Esophagus squamous epithelium (tissue), 5 donors: ENCODE results near the gene XRCC4. TPM values are rescaled to one million over a fixed set of nuclear protein-coding genes. Genes with fewer than 3 reads are reported as not detected.

Source experiments
- DNase-seq: peaks from one replicate; lab custom pipeline; 2025; lab: John Stamatoyannopoulos, UW
- H3K27ac ChIP-seq, 4 donors: fragments of 200-600 bp; sonication (generic); one replicate each; pipeline ENCODE4 v1.5.1; 2016 to 2019; ENCODE audit warnings: mild to moderate bottlenecking in 1 of 4
- H3K27me3 ChIP-seq, 4 donors: fragments of 200-600 bp; sonication (generic); 1 replicate in 3 of 4; 2 replicates in 1 of 4; pipeline versions ENCODE4 v1.5.1 to v1.6.0; 2017 to 2021; ENCODE audit warnings: antibody characterized with exemption in 1 of 4
- H3K36me3 ChIP-seq, 3 donors: fragments of 200-600 bp; sonication (generic); one replicate each; pipeline ENCODE4 v1.5.1; 2016 to 2019
- H3K4me1 ChIP-seq, 3 donors: fragments of 200-600 bp; sonication (generic); one replicate each; pipeline ENCODE4 v1.5.1; 2017 to 2019
- H3K4me3 ChIP-seq, 4 donors: fragments of 200-600 bp; sonication (generic); 1 replicate in 3 of 4; 2 replicates in 1 of 4; pipeline ENCODE4 v1.5.1; 2016 to 2019; ENCODE audit warnings: mild to moderate bottlenecking in 2 of 4, moderate library complexity in 1 of 4
- H3K9me3 ChIP-seq, 3 donors: fragments of 200-600 bp; sonication (generic); one replicate each; pipeline ENCODE4 v1.5.1; 2016 to 2019
- CTCF ChIP-seq, 6 experiments: fragments of 450-650 bp in 4 of 6; fragments of 200-600 bp in 2 of 6; sonication (generic) in 2 of 6; IDR thresholded peaks; one replicate each; pipeline ENCODE4 v1.5.1; 2016 to 2019; ENCODE audit warnings: antibody characterized with exemption in 6 of 6, mild to moderate bottlenecking in 4 of 6, moderate library complexity in 4 of 6
- POLR2A ChIP-seq, 4 donors: fragments of 450-650 bp; IDR thresholded peaks; one replicate each; pipeline ENCODE4 v1.6.1; 2017; ENCODE audit warnings: antibody characterized with exemption in 4 of 4, mild to moderate bottlenecking in 4 of 4, moderate library complexity in 3 of 4
- WGBS, 2 donors: methylation state at CpG; one replicate each; pipeline ENCODE4 v1.1.5; 2018; 5-methylcytosine and 5-hydroxymethylcytosine counted together
- intact Hi-C: fragments of 100-400 bp; cut with DNase I; formaldehyde crosslinking; loops from one replicate; pipeline ENCODE4 v1.15.0; 2022
- total RNA-seq, 4 donors: library from RNA; depleted of rRNA; stranded (reverse); fragments of >200 nt; gene quantifications; one replicate each; pipeline ENCODE4 v1.1.0, GENCODE V29; 2016
- donor health status: DM: yes; HTN: yes; CAD: no.

The XRCC4 gene
- total RNA-seq, 4 donors from 2014 or later = 2.9 to 10.3 (median 7.4) TPM

GRCh38 chr5:83371726-83372125 lies 294.4 kb downstream of the XRCC4 start:
- TF ChIP-seq CTCF (IDR thresholded peaks at IDR 0.05) (no peak), POLR2A (IDR thresholded peaks at IDR 0.05) (no peak)
- Histone ChIP-seq H3K4me3 (no peak overlapping the region), H3K4me1 (no peaks in the 10 kb centered on the region), H3K27me3 (no peaks in the 10 kb centered on the region), H3K36me3 (no peaks in the 10 kb centered on the region), H3K27ac (no peak overlapping the region), H3K9me3 (no peaks in the 10 kb centered on the region)
- intact Hi-C loops = no loop called here
- no peak for DNase-seq
- WGBS, 2 donors = 57 to 78% methylated on average over 1 of the region's 1 CpG

GRCh38 chr5:83374547-83374946 lies 297.2 kb downstream of the XRCC4 start:
- DNase-seq = no peak
- H3K4me1 ChIP-seq = no peaks in the 10 kb centered on the region
- TF ChIP-seq CTCF (IDR thresholded peaks at IDR 0.05) (no peak), POLR2A (IDR thresholded peaks at IDR 0.05) (no peak)
- H3K27me3 ChIP-seq = no peaks in the 10 kb centered on the region
- WGBS, 2 donors = 33 to 64% methylated on average over 2 of the region's 2 CpGs
- no peaks in the 10 kb centered on the region for H3K36me3 ChIP-seq
- no peak overlapping the region for H3K4me3 ChIP-seq
- intact Hi-C loops = no loop called here
- H3K9me3 ChIP-seq = no peaks in the 10 kb centered on the region
- H3K27ac ChIP-seq = peak overlapping the region in 1 of 4 donors; percentile 22

- TF ChIP-seq CTCF (IDR thresholded peaks at IDR 0.05) = no peak
- TF ChIP-seq POLR2A (IDR thresholded peaks at IDR 0.05) = no peak
- intact Hi-C loops = no loop called here
- Histone ChIP-seq H3K4me3 (no peak overlapping the region), H3K27me3 (no peaks in the 10 kb centered on the region), H3K36me3 (no peaks in the 10 kb centered on the region), H3K9me3 (no peaks in the 10 kb centered on the region), H3K4me1 (no peaks in the 10 kb centered on the region), H3K27ac (peak overlapping the region in 1 of 4 donors; percentile 22)
- WGBS, 2 donors = 72 to 76% methylated on average over 3 of the region's 3 CpGs
- DNase-seq = no peak
These were observed 297.9 kb downstream of the XRCC4 start for GRCh38 chr5:83375049-83375745.

GRCh38 chr5:83376461-83376860 lies 299.1 kb downstream of the XRCC4 start:
- Histone ChIP-seq H3K36me3 (no peaks in the 10 kb centered on the region), H3K27me3 (no peaks in the 10 kb centered on the region), H3K27ac (no peak overlapping the region), H3K4me3 (no peak overlapping the region), H3K4me1 (no peaks in the 10 kb centered on the region), H3K9me3 (no peaks in the 10 kb centered on the region)
- intact Hi-C loops = no loop called here
- TF ChIP-seq CTCF (IDR thresholded peaks at IDR 0.05) (no peak), POLR2A (IDR thresholded peaks at IDR 0.05) (no peak)
- 29 to 60% methylated on average over 2 of the region's 2 CpGs for WGBS, 2 donors
- DNase-seq = no peak

- no peak for DNase-seq
- no peaks in the 10 kb centered on the region for H3K9me3 ChIP-seq
- H3K27me3 ChIP-seq = no peaks in the 10 kb centered on the region
- no peaks in the 10 kb centered on the region for H3K36me3 ChIP-seq
- peak overlapping the region in 2 of 4 donors; percentile 11 to 27 for H3K27ac ChIP-seq
- WGBS, 2 donors = 52 to 60% methylated on average over 3 of the region's 3 CpGs
- H3K4me3 ChIP-seq = no peak overlapping the region
- intact Hi-C loops = no loop called here
- TF ChIP-seq CTCF (IDR thresholded peaks at IDR 0.05) (no peak), POLR2A (IDR thresholded peaks at IDR 0.05) (no peak)
- H3K4me1 ChIP-seq = no peaks in the 10 kb centered on the region
These were observed 300.0 kb downstream of the XRCC4 start for GRCh38 chr5:83377131-83377865.
